Tibial nerve (tissue), 3 donors: ENCODE measurements around the gene CLCN1.

Source experiments
- CTCF ChIP-seq, 5 experiments: fragments of 200-600 bp in 3 of 5; fragments of 450-650 bp in 2 of 5; sonication (generic) in 3 of 5; IDR thresholded peaks; one replicate each; pipeline ENCODE4 v1.5.1; 2016 to 2019; ENCODE audit warnings: antibody characterized with exemption in 5 of 5, mild to moderate bottlenecking in 3 of 5, moderate library complexity in 2 of 5
- POLR2A ChIP-seq, 2 donors: fragments of 450-650 bp; IDR thresholded peaks; one replicate each; pipeline ENCODE4 v1.6.1; 2017; ENCODE audit warnings: antibody characterized with exemption in 2 of 2, mild to moderate bottlenecking in 2 of 2, moderate library complexity in 2 of 2

- TF ChIP-seq CTCF (IDR thresholded peaks at IDR 0.05), result no peak
- TF ChIP-seq POLR2A (IDR thresholded peaks at IDR 0.05), result no peak
Measured at GRCh38 chr7:143343596-143343995, 27.7 kb downstream of the CLCN1 start.
